ENCODE data around the gene RAB9A.

DNA sequence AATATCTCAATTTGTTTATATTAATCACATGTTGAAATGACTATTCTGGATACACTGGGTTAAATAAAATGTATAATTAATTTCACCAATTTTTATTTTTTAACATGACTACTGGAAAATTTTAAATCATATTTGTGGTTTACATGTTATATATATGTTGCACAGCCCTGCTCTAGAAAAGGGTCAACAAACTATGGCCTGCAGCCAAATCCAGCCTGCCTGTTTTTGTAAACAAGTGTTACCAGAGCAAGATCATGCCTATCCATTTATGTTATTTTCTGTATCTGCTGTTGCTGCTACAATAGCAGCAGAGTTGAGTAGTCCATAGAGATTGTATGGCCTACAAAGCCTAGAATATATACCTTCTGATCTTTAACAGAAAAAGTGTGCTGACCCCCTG, 34.8 kb upstream of the RAB9A start:
- no peak for TF ChIP-seq REST (IDR thresholded peaks at IDR 0.05; ENCODE audit: insufficient replicate concordance, low read depth)
- no peak for TF ChIP-seq CTCF (IDR thresholded peaks at IDR 0.05; ENCODE audit: insufficient read depth, low read length)
- TF ChIP-seq POLR2AphosphoS5 (IDR thresholded peaks at IDR 0.05; ENCODE audit: low read depth): no peak
- no peak for TF ChIP-seq GABPA (IDR thresholded peaks at IDR 0.05; ENCODE audit: low read depth)
- no peak for TF ChIP-seq SPI1 (IDR thresholded peaks at IDR 0.05; ENCODE audit: borderline replicate concordance, low read depth)

Data from HL-60 (cell line).